Medulla oblongata (tissue), 1 donor: ENCODE measurements around the gene CA11.
A peak's percentile ranks its signal among the peaks of the same experiment; 100 is the strongest.

Experiments used
- DNase-seq: peaks from one replicate; pipeline ENCODE4 v3.0.0-alpha.2; 2015; ENCODE audit errors: extremely low spot score

CA11 gene

GRCh38 chr19:48629297-48629598, 16.7 kb downstream of the CA11 start:
- no peak for DNase-seq

- no peak for DNase-seq
Observed at GRCh38 chr19:48628486-48629296, 17.3 kb downstream of the CA11 start.

- no peak for DNase-seq
Observed at GRCh38 chr19:48627865-48628314, 18.1 kb downstream of the CA11 start.

- no peak for DNase-seq
Observed at GRCh38 chr19:48627201-48627864, 18.7 kb downstream of the CA11 start.

- DNase-seq, result no peak
Observed at GRCh38 chr19:48625891-48626327, 20.1 kb downstream of the CA11 start.

- DNase-seq, result no peak
Observed at GRCh38 chr19:48624791-48625723, 20.9 kb downstream of the CA11 start.

- DNase-seq, result peak; percentile 98
Observed at GRCh38 chr19:48624067-48624594, 21.9 kb downstream of the CA11 start.

GRCh38 chr19:48623556-48624066, 22.4 kb downstream of the CA11 start:
- DNase-seq, result peak; percentile 73

GRCh38 chr19:48619692-48620585, 26.0 kb downstream of the CA11 start:
- DNase-seq, result no peak

- peak; percentile 99 for DNase-seq
Observed at GRCh38 chr19:48618916-48619691, 26.9 kb downstream of the CA11 start, which contains the start of the genes RPL18 and SPHK2. Gene RPL18 (minus strand): TSS chr19:48619178. CDS start chr19:48619143, 35 bp downstream. Gene SPHK2 (plus strand): TSS chr19:48619506. CDS start chr19:48620515, 1,009 bp downstream.

- no peak for DNase-seq
Observed at GRCh38 chr19:48618278-48618915, 27.6 kb downstream of the CA11 start.

GRCh38 chr19:48617146-48617937, 28.6 kb downstream of the CA11 start:
- peak; percentile 43 for DNase-seq

GRCh38 chr19:48616491-48617056, 29.4 kb downstream of the CA11 start:
- no peak for DNase-seq

GRCh38 chr19:48616041-48616436, 29.9 kb downstream of the CA11 start:
- DNase-seq, result no peak

- no peak for DNase-seq
Observed at GRCh38 chr19:48615231-48616040, 30.6 kb downstream of the CA11 start.

- DNase-seq, result no peak
Observed at GRCh38 chr19:48614436-48615230, 31.4 kb downstream of the CA11 start, which contains the start of gene FAM83E. Gene FAM83E (minus strand): TSS chr19:48615076. CDS start chr19:48613372, 1,704 bp downstream.
